KMS-11 (cell line): Measurements from ENCODE around the gene COX6A1.

Experiments used
- H2AFZ ChIP-seq: fragments of 200-600 bp; sonication (generic); 2 replicates; pipeline ENCODE4 v1.6.1; 2016; ENCODE audit warnings: antibody characterized with exemption, mixed run types, low read depth
- H3K27ac ChIP-seq: fragments of 200-600 bp; sonication (generic); 2 replicates; pipeline ENCODE4 v1.6.1; 2016; ENCODE audit warnings: mild to moderate bottlenecking, mixed run types
- H3K27me3 ChIP-seq: fragments of 200-600 bp; sonication (generic); 2 replicates; pipeline ENCODE4 v1.6.1; 2017; ENCODE audit warnings: mild to moderate bottlenecking, low read depth, mixed run types, moderate library complexity; ENCODE audit not compliant: insufficient read depth
- H3K36me3 ChIP-seq: fragments of 200-600 bp; sonication (generic); 2 replicates; pipeline ENCODE4 v1.6.1; 2017; ENCODE audit warnings: mild to moderate bottlenecking, mixed run types; ENCODE audit not compliant: insufficient read depth
- H3K4me1 ChIP-seq: fragments of 200-600 bp; sonication (generic); 2 replicates; pipeline ENCODE4 v1.6.1; 2016; ENCODE audit warnings: mild to moderate bottlenecking, low read depth, mixed run types; ENCODE audit not compliant: poor library complexity, severe bottlenecking
- H3K4me2 ChIP-seq: fragments of 200-600 bp; sonication (generic); 2 replicates; pipeline ENCODE4 v1.7.0; 2016; ENCODE audit warnings: mild to moderate bottlenecking, mixed run types
- H3K4me3 ChIP-seq: fragments of 200-600 bp; sonication (generic); IDR thresholded peaks from 2 replicates; pipeline ENCODE4 v1.6.1; 2017; ENCODE audit warnings: low read depth, low read length, mixed read lengths; ENCODE audit not compliant: insufficient read depth
- H3K79me2 ChIP-seq: fragments of 200-600 bp; sonication (generic); 2 replicates; pipeline ENCODE4 v1.6.1; 2016; ENCODE audit warnings: low read depth, mixed run types; ENCODE audit not compliant: insufficient read depth
- H3K9ac ChIP-seq: fragments of 200-600 bp; sonication (generic); 2 replicates; pipeline ENCODE4 v1.6.1; 2016; ENCODE audit warnings: mild to moderate bottlenecking, mixed run types
- H4K20me1 ChIP-seq: fragments of 200-600 bp; sonication (generic); 2 replicates; pipeline ENCODE4 v1.6.1; 2016; ENCODE audit warnings: mild to moderate bottlenecking, mixed run types; ENCODE audit not compliant: insufficient read depth
- CTCF ChIP-seq: fragments of 200-600 bp; sonication (generic); conservative IDR thresholded peaks from 2 replicates; pipeline ENCODE4 v1.6.1; 2017; ENCODE audit warnings: low read depth, mild to moderate bottlenecking, antibody characterized with exemption, low read length, moderate library complexity, mixed read lengths

The COX6A1 gene

GRCh38 chr12:120404271-120404670 is 33.6 kb upstream of the COX6A1 start:
- Histone ChIP-seq H3K4me2 (no peak overlapping the region), H3K4me3 (no peak overlapping the region), H3K9ac (no peak overlapping the region), H3K79me2 (no peaks in the 10 kb centered on the region), H3K27me3 (no peaks in the 10 kb centered on the region), H4K20me1 (no peaks in the 10 kb centered on the region), H3K27ac (no peak overlapping the region), H3K36me3 (no peaks in the 10 kb centered on the region), H2AFZ (no peak overlapping the region), H3K4me1 (no peaks in the 10 kb centered on the region)
- TF ChIP-seq CTCF, result no peak

- Histone ChIP-seq H3K27ac (no peak overlapping the region), H3K27me3 (no peaks in the 10 kb centered on the region), H3K36me3 (no peaks in the 10 kb centered on the region), H3K4me3 (no peak overlapping the region), H4K20me1 (no peaks in the 10 kb centered on the region), H3K4me1 (no peaks in the 10 kb centered on the region), H3K4me2 (no peak overlapping the region), H3K9ac (no peak overlapping the region), H2AFZ (no peak overlapping the region), H3K79me2 (no peaks in the 10 kb centered on the region)
- no peak for TF ChIP-seq CTCF
Observed at GRCh38 chr12:120406069-120406468, 31.8 kb upstream of the COX6A1 start.

DNA sequence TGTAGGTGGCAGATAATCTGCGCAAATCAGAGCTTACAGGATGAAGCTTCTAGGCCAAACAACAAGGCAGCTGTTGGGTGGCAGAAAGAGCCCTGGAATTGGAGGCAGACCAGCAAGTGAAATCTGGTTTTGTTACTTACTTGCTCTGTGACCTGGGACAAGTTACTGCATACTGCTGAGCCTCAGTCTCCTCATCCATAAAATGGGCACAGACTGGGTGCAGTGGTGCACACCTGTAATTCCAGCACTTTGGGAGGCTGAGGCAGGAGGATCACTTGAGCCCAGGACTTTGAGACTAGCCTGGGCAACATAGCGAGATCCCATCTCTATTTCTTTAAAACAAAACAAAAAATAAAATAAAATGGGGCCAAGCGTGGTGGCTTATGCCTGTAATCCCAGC is 31.4 kb upstream of the COX6A1 start:
- no peak for TF ChIP-seq CTCF
- no peak overlapping the region for H2AFZ ChIP-seq
- no peaks in the 10 kb centered on the region for H4K20me1 ChIP-seq
- H3K36me3 ChIP-seq, result no peaks in the 10 kb centered on the region
- H3K27me3 ChIP-seq, result no peaks in the 10 kb centered on the region
- H3K79me2 ChIP-seq, result no peaks in the 10 kb centered on the region
- no peak overlapping the region for H3K4me2 ChIP-seq
- no peak overlapping the region for H3K4me3 ChIP-seq
- H3K9ac ChIP-seq, result no peak overlapping the region
- H3K27ac ChIP-seq, result no peak overlapping the region
- H3K4me1 ChIP-seq, result no peaks in the 10 kb centered on the region

- Histone ChIP-seq H3K79me2 (no peaks in the 10 kb centered on the region), H3K36me3 (no peaks in the 10 kb centered on the region), H3K4me1 (no peaks in the 10 kb centered on the region), H3K27ac (no peak overlapping the region), H2AFZ (no peak overlapping the region), H4K20me1 (no peaks in the 10 kb centered on the region), H3K4me3 (no peak overlapping the region), H3K9ac (no peak overlapping the region), H3K27me3 (no peaks in the 10 kb centered on the region), H3K4me2 (no peak overlapping the region)
- TF ChIP-seq CTCF, result no peak
Observed at GRCh38 chr12:120408771-120409170, 29.1 kb upstream of the COX6A1 start.

GRCh38 chr12:120412421-120412820 is 25.5 kb upstream of the COX6A1 start:
- Histone ChIP-seq H3K27ac (no peak overlapping the region), H3K36me3 (no peaks in the 10 kb centered on the region), H3K4me3 (no peak overlapping the region), H3K9ac (no peak overlapping the region), H3K4me1 (no peaks in the 10 kb centered on the region), H2AFZ (no peak overlapping the region), H4K20me1 (no peaks in the 10 kb centered on the region), H3K4me2 (no peak overlapping the region), H3K27me3 (no peaks in the 10 kb centered on the region), H3K79me2 (no peaks in the 10 kb centered on the region)
- TF ChIP-seq CTCF, result no peak
